GM18520 (cell line): ENCODE results near the gene TMEM126A.
A peak's percentile ranks its signal among the peaks of the same experiment; 100 is the strongest.
"Not testable (repeated sequence)": the region's sequence is repeated elsewhere in the genome, so short reads cannot be mapped to it uniquely, and the experiment has no call there.

Source experiments
- ATAC-seq: cut with Tn5 transposase; IDR thresholded peaks from one replicate; pipeline ENCODE4 v1.9.1; 2021; ENCODE audit not compliant: unreplicated experiment

Gene TMEM126A

GRCh38 chr11:85647604-85648299 lies at the start of gene TMEM126A:
Gene TMEM126A, plus strand, starts transcription at chr11:85647967. Its CDS starts 2,289 bp downstream, at chr11:85650256.
- ATAC-seq, result peak; percentile 99

DNA sequence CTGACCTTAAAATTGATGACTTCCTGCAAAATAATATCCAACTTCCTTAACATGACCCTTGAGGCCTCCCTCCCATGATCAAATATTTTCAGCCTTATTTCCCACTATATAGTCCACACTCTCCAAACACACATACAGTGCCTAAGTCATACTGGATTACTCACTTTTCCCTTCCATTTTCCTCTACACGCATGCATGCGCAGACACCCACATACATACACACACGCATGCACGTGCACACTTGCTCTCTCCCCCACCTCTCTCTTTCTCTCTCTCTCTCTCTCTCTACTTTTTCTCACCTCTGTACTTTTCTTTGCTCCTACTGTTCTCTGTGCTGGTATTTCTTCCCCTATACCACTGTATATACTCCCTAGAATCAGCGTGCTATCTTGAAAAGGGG lies 48.7 kb upstream of the TMEM126A start:
- ATAC-seq, result no peak

DNA sequence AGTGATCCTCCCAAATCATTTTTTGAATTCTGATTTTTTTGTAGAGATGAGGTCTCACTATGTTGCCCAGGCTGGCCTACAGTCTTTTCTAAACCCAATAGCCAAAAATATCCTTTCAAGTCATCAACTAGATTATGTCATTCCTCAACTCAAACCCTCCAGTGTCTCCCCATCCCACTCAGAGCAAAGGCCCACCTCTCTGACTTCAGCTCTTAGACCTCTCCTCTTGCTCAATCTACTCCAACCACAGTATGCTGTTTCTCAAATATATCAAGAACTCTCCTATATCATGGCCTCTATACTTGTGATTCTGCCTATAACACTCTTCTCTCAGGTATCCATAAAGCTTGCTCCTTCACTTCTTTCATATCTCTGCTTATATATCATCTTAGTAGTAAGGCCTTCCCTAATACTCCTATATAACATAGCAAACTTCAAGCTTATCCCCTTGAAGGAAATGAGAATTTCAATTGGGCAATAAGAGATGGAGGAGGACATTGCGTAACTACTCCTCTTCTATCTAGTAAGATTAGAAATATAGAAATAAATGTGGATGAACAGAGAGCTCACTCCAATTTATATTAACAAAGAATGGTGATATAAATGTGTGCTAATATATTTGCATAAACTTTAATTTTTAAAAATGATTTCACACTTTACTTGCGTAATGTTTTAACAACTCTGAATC lies 45.1 kb upstream of the TMEM126A start:
- ATAC-seq, result no peak

GRCh38 chr11:85603220-85603619 lies 44.5 kb upstream of the TMEM126A start:
- ATAC-seq, result no peak

DNA sequence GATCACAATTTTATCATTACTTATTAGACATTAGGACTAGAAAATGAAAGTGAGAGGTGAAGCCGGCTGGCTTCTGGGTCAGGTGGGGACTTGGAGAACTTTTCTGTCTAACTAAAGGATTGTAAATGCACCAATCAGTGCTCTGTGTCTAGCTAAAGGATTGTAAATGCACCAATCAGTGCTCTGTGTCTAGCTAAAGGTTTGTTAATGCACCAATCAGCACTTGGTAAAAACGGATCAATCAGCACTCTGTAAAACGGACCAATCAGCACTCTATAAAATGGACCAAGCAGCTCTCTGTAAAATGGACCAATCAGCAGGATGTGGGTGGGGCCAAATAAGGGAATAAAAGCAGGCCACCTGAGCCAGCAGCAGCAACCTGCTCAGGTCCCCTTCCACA lies 41.5 kb upstream of the TMEM126A start:
- ATAC-seq, result not testable (repeated sequence)

DNA sequence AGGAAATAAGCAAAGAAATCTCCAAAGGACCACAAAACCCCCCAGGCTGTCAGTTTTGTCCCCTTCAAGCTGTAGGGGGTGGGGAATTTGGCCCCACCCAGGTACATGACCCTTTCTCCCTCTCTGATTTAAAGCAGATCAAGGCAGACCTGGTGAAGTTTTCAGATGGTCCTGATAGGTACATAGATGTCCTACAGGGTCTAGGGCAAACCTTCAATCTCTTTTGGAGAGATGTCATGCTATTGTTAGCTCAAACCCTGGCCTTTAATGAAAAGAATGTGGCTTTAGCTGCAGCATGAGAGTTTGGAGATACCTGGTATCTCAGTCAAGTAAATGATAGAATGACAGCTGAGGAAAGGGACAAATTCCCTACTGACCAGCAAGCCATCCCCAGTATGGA lies 39.1 kb upstream of the TMEM126A start:
- not testable (repeated sequence) for ATAC-seq

- ATAC-seq, result not testable (repeated sequence)
Observed at GRCh38 chr11:85609286-85609685, 38.5 kb upstream of the TMEM126A start.

DNA sequence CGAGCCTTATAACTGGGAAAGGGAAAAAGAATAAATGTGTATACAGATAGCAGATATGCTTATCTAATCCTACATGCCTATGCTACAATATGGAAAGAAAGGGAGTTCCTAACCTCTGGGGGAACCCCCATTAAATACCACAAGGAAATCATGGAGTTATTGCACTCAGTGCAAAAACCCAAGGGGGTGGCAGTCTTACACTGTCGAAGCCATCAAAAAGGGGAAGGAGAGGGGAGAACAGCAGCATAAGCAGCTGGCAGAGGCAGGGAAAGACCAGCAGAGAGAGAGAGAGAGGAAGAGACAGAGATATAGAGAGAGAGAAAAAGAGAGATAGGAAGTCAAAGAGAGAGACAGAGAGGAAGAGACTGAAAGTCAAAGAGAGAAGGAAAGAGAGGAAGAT lies 36.1 kb upstream of the TMEM126A start:
- not testable (repeated sequence) for ATAC-seq

- ATAC-seq, result no peak
Observed at GRCh38 chr11:85619499-85619898, 28.3 kb upstream of the TMEM126A start.

- no peak for ATAC-seq
Observed at GRCh38 chr11:85620256-85620655, 27.5 kb upstream of the TMEM126A start.

DNA sequence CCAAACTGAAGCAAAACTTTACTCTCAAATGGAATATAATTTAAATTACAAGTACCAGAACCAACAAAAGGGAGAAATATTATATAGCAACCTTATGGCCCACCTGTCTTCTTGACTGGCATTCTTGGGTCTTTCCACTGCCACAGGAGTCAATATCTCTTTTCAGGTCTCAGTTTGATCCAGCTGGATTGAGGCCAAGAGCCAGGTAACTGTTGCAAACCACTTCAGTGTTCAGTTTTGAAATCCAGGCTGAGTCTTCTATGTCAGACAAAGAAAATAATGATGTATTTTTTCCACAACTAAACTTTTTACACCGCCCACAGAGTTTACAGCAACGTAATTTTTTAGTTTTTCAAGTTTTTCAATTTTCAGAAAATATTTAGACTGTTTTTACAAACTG lies 21.3 kb upstream of the TMEM126A start:
- no peak for ATAC-seq

DNA sequence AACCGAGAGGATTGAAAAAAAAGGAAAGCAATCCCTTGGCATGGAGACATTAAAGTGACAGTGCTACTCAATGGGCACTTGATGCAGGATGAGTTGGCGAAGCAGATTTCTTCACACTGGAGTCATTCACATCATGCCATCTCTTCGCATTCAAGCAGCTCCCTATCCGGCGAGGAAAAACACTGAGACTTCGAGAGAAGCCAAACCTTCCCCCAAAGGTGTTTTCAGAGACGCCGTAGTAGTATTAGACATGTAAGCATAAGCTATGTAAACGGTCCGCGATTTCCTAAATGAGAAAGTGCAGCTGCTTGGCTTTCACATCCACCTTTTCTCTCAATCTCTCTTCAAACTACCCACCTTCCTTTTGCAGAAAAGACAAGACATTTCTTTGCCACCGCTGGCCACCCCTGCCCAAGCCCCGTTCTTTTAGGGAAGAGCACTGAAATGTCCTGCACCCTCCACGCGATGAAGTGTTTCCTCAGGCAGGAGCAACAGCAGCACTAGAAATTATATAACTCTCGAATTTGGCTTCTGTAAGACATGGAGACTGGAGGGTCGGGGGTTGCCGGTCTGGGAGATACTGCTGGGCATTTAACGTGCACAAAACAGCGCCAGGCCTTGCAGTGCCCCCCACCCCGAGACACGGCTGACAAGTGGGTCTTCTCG lies 20.3 kb upstream of the TMEM126A start, which contains the start of gene DLG2:
TSS of gene DLG2 (minus strand) at position 13 of the 666 bp plus-strand sequence.
- ATAC-seq, result no peak

GRCh38 chr11:85627998-85628770 lies 19.6 kb upstream of the TMEM126A start, which contains the start of gene TMEM126B:
Gene TMEM126B, plus strand, starts transcription at chr11:85628593. Its CDS starts 15 bp downstream, at chr11:85628608.
- ATAC-seq, result peak; percentile 100

DNA sequence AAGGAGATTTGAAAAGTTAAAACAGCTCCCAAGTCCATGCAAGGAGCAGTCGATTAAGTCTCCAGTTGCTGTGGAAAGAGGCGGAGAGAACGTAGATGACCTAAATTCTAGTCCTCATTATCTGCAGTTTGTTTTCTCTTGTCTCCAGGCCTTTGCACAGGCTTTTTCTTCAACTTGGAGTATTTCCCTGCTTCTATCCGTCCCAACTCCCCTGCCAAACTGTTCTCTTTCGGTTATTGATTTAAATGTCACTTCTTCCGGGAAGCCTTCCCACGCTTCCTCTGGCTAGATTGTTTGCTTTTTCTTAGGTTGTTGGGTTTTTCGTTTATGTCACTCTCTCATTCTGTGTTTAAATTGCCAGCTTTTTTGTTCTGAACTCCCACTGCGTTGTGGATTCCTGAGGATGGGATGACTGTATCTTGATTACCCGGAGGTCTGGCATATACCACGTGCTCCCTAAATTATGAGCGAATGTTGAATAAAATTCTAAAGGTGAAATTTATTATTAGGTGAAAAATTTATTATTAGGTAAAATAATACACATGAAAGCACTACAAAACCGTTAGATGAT lies 18.9 kb upstream of the TMEM126A start:
- ATAC-seq, result peak; percentile 0

DNA sequence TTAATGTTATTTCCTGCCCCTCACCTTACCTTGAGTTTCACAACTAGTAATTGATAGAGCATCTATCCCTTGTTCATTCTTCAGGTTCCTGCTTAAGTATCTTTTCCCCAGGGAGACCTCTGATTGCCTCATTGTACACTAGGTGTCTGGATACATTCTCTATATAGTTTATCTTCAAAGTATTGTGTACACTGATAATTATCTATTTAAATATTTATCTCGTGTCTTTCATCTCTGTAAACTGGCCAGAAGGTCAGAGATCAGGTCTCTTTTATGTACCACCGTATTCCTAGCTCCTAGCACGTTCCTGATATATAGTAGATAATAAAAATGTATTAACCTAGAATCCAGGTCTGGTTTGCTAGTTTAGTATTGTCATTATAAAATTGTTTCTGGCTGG lies 13.0 kb upstream of the TMEM126A start:
- ATAC-seq, result no peak

GRCh38 chr11:85643191-85643614 lies 4.6 kb upstream of the TMEM126A start:
- no peak for ATAC-seq

GRCh38 chr11:85647078-85647477 lies 689 bp upstream of the TMEM126A start:
- no peak for ATAC-seq

DNA sequence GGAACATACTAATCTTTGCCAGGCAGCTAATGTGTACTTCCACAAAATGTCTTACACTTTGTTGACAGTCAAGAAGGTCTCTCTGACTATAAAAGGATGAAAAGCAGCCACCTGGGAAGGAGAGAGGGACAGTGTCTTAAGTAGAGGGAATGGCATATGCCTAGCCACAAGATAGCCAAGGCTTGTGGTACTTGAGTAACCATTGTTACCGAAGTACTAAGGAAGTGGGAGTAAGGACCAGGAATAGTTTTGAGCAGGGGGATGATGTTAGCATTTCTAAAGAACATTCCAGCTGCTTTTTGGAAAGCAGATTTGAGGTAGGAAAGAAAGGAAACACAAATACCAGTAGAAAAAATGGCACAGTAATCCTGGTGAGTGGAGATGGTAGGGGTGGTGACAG lies 3.4 kb downstream of the TMEM126A start:
- ATAC-seq, result no peak

- ATAC-seq, result no peak
Observed at GRCh38 chr11:85652786-85653447, 5.2 kb downstream of the TMEM126A start.

- ATAC-seq, result not testable (repeated sequence)
Observed at GRCh38 chr11:85654343-85654742, 6.6 kb downstream of the TMEM126A start.
